GM18520 (cell line): Measurements from ENCODE around the gene AFF4.
A peak's percentile ranks its signal among the peaks of the same experiment; 100 is the strongest.
"Not testable (repeated sequence)": the region's sequence is repeated elsewhere in the genome, so short reads cannot be mapped to it uniquely, and the experiment has no call there.

Experiments
- ATAC-seq: cut with Tn5 transposase; IDR thresholded peaks from one replicate; pipeline ENCODE4 v1.9.1; 2021; ENCODE audit not compliant: unreplicated experiment

Gene AFF4, protein sequence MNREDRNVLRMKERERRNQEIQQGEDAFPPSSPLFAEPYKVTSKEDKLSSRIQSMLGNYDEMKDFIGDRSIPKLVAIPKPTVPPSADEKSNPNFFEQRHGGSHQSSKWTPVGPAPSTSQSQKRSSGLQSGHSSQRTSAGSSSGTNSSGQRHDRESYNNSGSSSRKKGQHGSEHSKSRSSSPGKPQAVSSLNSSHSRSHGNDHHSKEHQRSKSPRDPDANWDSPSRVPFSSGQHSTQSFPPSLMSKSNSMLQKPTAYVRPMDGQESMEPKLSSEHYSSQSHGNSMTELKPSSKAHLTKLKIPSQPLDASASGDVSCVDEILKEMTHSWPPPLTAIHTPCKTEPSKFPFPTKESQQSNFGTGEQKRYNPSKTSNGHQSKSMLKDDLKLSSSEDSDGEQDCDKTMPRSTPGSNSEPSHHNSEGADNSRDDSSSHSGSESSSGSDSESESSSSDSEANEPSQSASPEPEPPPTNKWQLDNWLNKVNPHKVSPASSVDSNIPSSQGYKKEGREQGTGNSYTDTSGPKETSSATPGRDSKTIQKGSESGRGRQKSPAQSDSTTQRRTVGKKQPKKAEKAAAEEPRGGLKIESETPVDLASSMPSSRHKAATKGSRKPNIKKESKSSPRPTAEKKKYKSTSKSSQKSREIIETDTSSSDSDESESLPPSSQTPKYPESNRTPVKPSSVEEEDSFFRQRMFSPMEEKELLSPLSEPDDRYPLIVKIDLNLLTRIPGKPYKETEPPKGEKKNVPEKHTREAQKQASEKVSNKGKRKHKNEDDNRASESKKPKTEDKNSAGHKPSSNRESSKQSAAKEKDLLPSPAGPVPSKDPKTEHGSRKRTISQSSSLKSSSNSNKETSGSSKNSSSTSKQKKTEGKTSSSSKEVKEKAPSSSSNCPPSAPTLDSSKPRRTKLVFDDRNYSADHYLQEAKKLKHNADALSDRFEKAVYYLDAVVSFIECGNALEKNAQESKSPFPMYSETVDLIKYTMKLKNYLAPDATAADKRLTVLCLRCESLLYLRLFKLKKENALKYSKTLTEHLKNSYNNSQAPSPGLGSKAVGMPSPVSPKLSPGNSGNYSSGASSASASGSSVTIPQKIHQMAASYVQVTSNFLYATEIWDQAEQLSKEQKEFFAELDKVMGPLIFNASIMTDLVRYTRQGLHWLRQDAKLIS

GRCh38 chr5:132963171-132964104 lies at the start of gene AFF4:
TSS of gene AFF4 (minus strand) at chr5:132963634. CDS start at chr5:132937189, 26,445 bp downstream.
- peak; percentile 96 for ATAC-seq

DNA sequence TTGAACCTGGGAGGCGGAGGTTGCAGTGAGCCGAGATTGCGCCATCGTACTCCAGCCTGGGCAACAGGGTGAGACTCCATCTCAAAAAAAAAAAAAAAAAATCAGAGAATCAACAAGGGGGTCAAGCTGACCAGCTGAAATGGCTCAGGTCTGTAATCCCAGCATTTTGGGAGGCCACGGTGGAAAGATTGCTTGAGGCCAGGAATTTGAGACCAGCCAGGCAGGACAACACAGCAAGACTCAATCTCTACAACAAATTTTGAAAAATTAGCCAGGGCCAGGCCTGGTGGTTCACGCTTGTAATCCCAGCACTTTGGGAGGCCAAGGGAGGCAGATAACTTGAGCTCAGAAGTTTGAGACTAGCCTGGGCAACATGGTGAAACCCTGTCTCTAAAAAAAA lies 45.0 kb upstream of the AFF4 start:
- not testable (repeated sequence) for ATAC-seq

DNA sequence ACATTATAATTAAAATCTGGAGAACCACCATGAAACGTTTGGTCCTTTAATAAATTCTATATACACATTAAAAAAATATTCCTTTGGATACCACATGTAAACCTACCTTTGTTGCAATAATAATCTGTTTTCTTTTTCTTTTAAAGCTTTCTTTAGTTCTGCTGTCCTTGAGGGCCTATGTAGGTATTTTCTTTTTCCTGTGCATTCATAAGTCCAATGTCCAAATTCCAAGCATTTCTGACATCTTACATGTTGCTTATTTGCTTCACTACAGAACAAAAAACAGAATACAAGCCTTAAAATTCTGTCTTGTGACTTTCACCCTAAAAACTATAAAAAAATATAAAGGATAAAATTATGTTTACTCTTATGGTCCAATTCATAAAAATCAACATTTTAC lies 43.2 kb upstream of the AFF4 start:
- ATAC-seq: no peak

GRCh38 chr5:132999246-132999645 lies 35.8 kb upstream of the AFF4 start:
- no peak for ATAC-seq

DNA sequence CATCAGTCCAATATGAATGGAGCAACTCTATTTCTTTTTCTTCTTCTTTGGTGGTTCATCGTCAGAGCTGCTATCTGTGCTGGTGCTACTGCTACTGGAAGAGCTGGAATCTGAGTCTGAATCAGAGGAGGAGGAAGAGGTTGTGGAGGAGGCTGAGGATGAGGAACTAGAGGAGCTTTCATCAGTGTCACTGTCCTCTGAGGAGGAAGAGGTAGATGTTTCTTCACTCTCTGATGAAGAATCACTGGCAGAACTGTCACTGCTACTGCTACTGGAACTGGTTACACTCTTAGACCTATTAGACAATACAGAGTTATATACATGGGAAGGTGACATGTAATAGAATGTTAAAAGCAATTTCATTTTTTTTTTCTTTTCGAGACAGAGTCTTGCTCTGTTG lies 35.1 kb upstream of the AFF4 start:
- ATAC-seq: no peak

- ATAC-seq: no peak
Observed at GRCh38 chr5:132996307-132996706, 32.9 kb upstream of the AFF4 start.

DNA sequence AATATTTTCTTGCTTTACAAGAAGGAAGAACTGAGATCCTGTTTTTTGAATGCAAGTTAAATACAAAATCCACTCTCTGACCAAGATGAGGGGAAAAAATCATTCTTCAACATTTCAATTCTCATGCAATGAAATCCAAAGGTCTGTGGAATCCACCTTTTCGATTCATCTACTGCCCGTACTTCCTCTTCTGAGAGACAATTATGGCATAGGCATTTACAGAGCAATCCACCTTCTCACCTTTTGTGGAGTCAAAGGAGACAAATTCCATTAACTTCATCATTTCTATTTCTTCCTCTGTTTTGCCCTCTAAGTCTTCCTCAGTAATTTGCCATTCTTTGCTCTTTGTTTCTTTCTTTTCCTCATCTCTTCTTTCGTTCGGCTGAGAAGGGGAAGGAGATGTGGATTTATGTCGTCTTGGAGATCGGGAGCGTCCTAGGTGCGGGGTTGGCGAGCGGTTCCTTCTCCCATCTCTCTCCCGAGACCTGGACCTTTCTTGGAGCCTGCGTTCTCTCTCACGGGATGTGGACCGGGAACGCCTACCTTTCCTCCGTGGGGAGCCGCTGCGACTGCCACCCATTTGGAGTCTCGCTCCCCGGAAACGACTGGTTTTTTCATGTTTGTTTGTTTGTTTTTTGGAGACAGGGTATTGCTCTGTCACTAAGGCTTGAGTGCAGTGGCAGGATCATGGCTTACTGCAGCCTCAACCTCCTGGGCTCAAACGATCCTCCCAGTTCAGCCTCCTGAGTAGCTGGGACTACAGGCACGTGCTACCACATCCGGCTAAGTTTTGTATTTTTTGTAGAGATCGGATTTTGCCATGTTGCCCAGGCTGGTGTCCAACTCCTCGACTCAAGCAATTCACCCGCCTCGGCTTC lies 24.3 kb upstream of the AFF4 start:
- ATAC-seq: no peak

DNA sequence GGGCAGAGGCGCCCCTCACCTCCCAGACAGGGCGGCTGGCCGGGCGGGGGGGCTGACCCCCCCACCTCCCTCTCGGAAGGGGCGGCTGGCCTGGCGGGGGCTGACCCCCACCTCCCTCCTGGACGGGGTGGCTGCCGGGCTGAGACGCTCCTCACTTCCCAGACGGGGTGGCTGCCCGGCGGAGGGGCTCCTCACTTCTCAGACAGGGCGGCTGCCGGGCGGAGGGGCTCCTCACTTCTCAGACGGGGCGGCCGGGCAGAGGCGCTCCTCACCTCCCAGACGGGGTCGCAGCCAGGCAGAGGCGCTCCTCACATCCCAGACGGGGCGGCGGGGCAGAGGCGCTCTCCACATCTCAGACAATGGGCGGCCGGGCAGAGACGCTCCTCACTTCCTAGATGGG lies 19.5 kb upstream of the AFF4 start:
- ATAC-seq: not testable (repeated sequence)

DNA sequence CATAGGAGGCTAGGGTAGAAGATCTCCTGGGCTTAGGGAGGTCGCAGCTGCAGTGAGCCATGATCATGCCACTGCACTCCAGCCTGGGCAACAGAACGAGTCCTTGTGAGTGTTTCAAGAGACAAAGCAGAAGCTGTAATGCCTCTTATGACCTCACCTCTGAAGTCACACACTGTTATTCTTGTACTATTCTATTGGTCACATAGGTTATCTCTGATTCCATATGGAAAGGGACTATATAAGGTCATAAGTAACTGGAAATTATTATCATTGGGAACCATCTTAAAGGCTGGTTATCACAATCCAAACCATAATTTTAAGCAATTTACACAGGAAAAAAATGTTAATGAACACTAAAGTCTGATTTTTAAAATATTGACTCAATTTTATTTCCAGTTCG lies 17.9 kb upstream of the AFF4 start:
- ATAC-seq: no peak

GRCh38 chr5:132979976-132980375 lies 16.5 kb upstream of the AFF4 start:
- no peak for ATAC-seq

- ATAC-seq: no peak
Observed at GRCh38 chr5:132979367-132979940, 16.0 kb upstream of the AFF4 start.

- ATAC-seq: no peak
Observed at GRCh38 chr5:132976852-132977251, 13.4 kb upstream of the AFF4 start.

GRCh38 chr5:132972436-132972828 lies 9.0 kb upstream of the AFF4 start:
- not testable (repeated sequence) for ATAC-seq

DNA sequence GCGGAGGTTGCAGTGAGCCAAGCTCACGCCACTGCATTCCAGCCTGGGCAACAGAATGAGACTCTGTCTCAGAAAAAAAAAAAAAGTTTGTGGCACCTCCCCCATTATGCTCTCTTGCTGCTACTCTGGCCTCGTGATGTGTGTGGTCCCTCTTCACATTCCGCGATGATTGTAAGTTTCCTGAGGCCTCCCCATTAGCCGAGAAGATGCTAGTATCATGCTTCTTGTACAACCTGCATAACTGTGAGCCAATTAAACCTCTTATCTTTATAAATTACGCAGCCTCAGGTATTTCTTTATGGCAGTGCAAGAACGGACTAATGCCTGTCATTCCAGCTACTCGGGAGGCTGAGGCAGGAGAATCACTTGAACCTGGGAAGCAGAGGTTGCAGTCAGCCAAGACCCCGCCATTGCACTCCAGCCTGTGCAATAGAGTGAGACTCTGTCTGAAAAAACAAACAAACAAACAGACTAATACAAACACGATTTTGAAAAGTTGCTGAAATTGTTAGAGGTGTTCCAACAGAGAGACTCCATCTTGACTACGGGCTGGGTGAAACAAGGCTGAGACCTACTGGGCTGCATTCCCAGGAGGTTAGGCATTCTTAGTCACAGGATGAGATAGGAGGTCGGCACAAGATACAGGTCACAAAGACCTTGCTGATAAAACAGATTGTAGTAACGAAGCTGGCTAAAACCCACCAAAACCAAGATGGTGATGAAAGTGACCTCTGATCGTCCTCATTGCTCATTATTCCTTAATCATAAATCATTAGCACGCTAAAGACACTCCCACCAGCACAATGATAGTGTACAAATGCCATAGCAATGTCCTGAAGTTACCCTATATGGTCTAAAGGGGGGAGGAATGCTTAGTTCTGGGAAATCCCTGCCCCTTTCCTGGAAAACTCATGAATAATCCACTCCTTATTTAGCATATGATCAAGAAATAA lies 8.3 kb upstream of the AFF4 start:
- no peak for ATAC-seq

- ATAC-seq: no peak
Observed at GRCh38 chr5:132965120-132965519, 1.7 kb upstream of the AFF4 start.

DNA sequence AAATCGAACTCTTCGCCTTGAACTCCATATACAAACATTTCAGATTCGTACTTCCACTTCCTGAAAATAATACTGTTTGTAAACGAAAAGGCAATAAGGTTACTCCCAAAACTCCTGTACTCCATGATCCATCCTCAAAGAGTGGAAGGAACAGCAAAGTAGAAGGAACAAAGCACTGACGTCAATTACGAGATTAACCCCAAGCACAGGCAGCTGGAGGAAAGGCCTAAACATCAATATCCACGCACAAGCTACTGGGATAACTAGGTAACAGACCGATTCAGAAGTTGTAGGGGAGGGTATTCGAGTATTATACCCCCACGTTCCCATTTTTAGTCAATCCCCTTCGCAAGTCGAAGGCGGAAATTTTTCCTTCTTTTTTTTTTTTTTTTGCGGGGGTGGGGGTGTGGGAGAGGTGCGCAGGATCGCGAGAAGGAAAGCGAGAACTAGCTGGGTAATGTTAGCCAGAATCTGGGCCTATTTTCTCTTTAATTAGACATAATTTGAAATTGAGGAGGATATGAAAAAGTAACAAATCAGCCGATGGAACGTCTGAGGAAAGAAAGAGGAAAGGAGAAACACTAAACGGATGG lies 909 bp downstream of the AFF4 start:
- no peak for ATAC-seq

DNA sequence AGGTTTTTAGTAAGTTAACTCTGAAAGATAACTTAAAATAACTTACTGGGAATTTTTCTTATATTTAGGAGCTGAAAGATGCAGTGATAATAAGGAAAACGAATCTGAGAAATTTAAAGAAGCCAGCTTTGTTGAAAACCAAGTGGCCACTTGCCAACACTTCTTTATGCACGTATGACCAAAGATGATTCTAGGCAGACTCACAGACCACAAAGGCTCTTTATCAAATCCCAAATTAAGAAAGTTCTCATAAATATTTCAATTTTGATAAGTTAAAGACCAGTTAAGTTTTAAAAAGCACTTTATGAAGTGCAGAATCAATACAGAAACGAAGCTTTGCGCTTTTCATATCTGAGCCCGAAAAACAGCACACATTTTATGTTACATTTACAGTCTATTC lies 1.5 kb downstream of the AFF4 start:
- no peak for ATAC-seq
